ENCODE measurements around the gene SVOPL.

- TF ChIP-seq, protein P1, sequence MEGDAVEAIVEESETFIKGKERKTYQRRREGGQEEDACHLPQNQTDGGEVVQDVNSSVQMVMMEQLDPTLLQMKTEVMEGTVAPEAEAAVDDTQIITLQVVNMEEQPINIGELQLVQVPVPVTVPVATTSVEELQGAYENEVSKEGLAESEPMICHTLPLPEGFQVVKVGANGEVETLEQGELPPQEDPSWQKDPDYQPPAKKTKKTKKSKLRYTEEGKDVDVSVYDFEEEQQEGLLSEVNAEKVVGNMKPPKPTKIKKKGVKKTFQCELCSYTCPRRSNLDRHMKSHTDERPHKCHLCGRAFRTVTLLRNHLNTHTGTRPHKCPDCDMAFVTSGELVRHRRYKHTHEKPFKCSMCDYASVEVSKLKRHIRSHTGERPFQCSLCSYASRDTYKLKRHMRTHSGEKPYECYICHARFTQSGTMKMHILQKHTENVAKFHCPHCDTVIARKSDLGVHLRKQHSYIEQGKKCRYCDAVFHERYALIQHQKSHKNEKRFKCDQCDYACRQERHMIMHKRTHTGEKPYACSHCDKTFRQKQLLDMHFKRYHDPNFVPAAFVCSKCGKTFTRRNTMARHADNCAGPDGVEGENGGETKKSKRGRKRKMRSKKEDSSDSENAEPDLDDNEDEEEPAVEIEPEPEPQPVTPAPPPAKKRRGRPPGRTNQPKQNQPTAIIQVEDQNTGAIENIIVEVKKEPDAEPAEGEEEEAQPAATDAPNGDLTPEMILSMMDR (conservative IDR thresholded peaks at IDR 0.05 in 1 of 2, IDR thresholded peaks at IDR 0.05 in 1 of 2; ENCODE audit: low read depth in 1 of 2, low read length in 2 of 2), result no peak
- TF ChIP-seq EZH2 (IDR thresholded peaks at IDR 0.05; ENCODE audit: low read length, missing control alignments), result no peak
Measured at GRCh38 chr7:138739859-138740258, 38.7 kb upstream of the SVOPL start.

All from fibroblast of lung (primary cell).